IPS-15b (cell line): ENCODE measurements around the gene PSMB11.
A peak's percentile ranks its signal among the peaks of the same experiment; 100 is the strongest.

Experiments
- H3K27me3 ChIP-seq: one replicate; pipeline ENCODE4 v1.6.1; 2013; ENCODE audit warnings: low read length; ENCODE audit not compliant: control insufficient read depth, insufficient read depth
- H3K36me3 ChIP-seq: one replicate; pipeline ENCODE4 v1.6.1; 2013; ENCODE audit warnings: low read length; ENCODE audit not compliant: control insufficient read depth, insufficient read depth
- H3K4me1 ChIP-seq: one replicate; pipeline ENCODE4 v1.6.1; 2013; ENCODE audit warnings: mild to moderate bottlenecking, low read length; ENCODE audit not compliant: control insufficient read depth, insufficient read depth
- H3K4me3 ChIP-seq: one replicate; pipeline ENCODE4 v1.5.1; 2013; ENCODE audit warnings: low read depth, low read length
- H3K9ac ChIP-seq: one replicate; pipeline ENCODE4 v1.6.1; 2013; ENCODE audit warnings: low read depth, mild to moderate bottlenecking, low read length
- H3K9me3 ChIP-seq: one replicate; pipeline ENCODE4 v1.6.1; 2013; ENCODE audit warnings: mild to moderate bottlenecking, low read length; ENCODE audit not compliant: control insufficient read depth, insufficient read depth

Gene PSMB11

GRCh38 chr14:23070262-23071129 is 28.5 kb downstream of the PSMB11 start:
- Histone ChIP-seq H3K4me3 (peak overlapping the region; percentile 88), H3K36me3 (peaks cover 33% of the 10 kb centered on the region), H3K9me3 (no peaks in the 10 kb centered on the region)

GRCh38 chr14:23071244-23071920 is 29.4 kb downstream of the PSMB11 start:
- H3K4me1 ChIP-seq: peaks cover 15% of the 10 kb centered on the region
- peak overlapping the region; percentile 86 for H3K9ac ChIP-seq
- peaks cover 31% of the 10 kb centered on the region for H3K36me3 ChIP-seq
- no peaks in the 10 kb centered on the region for H3K9me3 ChIP-seq
- H3K4me3 ChIP-seq: peak overlapping the region; percentile 88
- no peaks in the 10 kb centered on the region for H3K27me3 ChIP-seq

More at GRCh38 chr14:23070262-23071129, 28.5 kb downstream of the PSMB11 start:
- H3K4me1 ChIP-seq: peaks cover 15% of the 10 kb centered on the region
- H3K9ac ChIP-seq: peak overlapping the region; percentile 86
- no peaks in the 10 kb centered on the region for H3K27me3 ChIP-seq

- no peaks in the 10 kb centered on the region for H3K27me3 ChIP-seq
- no peak overlapping the region for H3K9ac ChIP-seq
- H3K36me3 ChIP-seq: peaks cover 32% of the 10 kb centered on the region
- H3K4me1 ChIP-seq: peaks cover 15% of the 10 kb centered on the region
- peak overlapping the region; percentile 88 for H3K4me3 ChIP-seq
- no peaks in the 10 kb centered on the region for H3K9me3 ChIP-seq
These were observed 30.0 kb downstream of the PSMB11 start for GRCh38 chr14:23071921-23072539.

GRCh38 chr14:23074906-23075305 is 32.9 kb downstream of the PSMB11 start:
- Histone ChIP-seq H3K9me3 (no peaks in the 10 kb centered on the region), H3K27me3 (no peaks in the 10 kb centered on the region), H3K4me3 (no peak overlapping the region), H3K36me3 (peaks cover 26% of the 10 kb centered on the region), H3K9ac (no peak overlapping the region), H3K4me1 (peaks cover 15% of the 10 kb centered on the region)

- peaks cover 35% of the 10 kb centered on the region for H3K36me3 ChIP-seq
- no peaks in the 10 kb centered on the region for H3K27me3 ChIP-seq
- H3K4me3 ChIP-seq: no peak overlapping the region
- no peak overlapping the region for H3K9ac ChIP-seq
- H3K9me3 ChIP-seq: no peaks in the 10 kb centered on the region
- H3K4me1 ChIP-seq: peaks cover 8% of the 10 kb centered on the region
These were observed 34.9 kb downstream of the PSMB11 start for GRCh38 chr14:23076785-23077408.

GRCh38 chr14:23077962-23078361 is 36.0 kb downstream of the PSMB11 start:
- no peaks in the 10 kb centered on the region for H3K27me3 ChIP-seq
- peaks cover 35% of the 10 kb centered on the region for H3K36me3 ChIP-seq
- H3K4me3 ChIP-seq: no peak overlapping the region
- H3K9me3 ChIP-seq: no peaks in the 10 kb centered on the region
- no peak overlapping the region for H3K9ac ChIP-seq
- no peaks in the 10 kb centered on the region for H3K4me1 ChIP-seq

- H3K27me3 ChIP-seq: no peaks in the 10 kb centered on the region
- H3K9me3 ChIP-seq: no peaks in the 10 kb centered on the region
- H3K4me3 ChIP-seq: no peak overlapping the region
- no peaks in the 10 kb centered on the region for H3K4me1 ChIP-seq
- no peak overlapping the region for H3K9ac ChIP-seq
- peaks cover 35% of the 10 kb centered on the region for H3K36me3 ChIP-seq
These were observed 36.7 kb downstream of the PSMB11 start for GRCh38 chr14:23078692-23079116.

- Histone ChIP-seq H3K4me3 (no peak overlapping the region), H3K4me1 (no peaks in the 10 kb centered on the region), H3K27me3 (no peaks in the 10 kb centered on the region), H3K36me3 (peaks cover 37% of the 10 kb centered on the region), H3K9me3 (no peaks in the 10 kb centered on the region), H3K9ac (no peak overlapping the region)
These were observed 37.7 kb downstream of the PSMB11 start for GRCh38 chr14:23079716-23080115.

GRCh38 chr14:23080474-23080873 is 38.5 kb downstream of the PSMB11 start:
- Histone ChIP-seq H3K36me3 (peaks cover 32% of the 10 kb centered on the region), H3K4me3 (no peak overlapping the region), H3K27me3 (no peaks in the 10 kb centered on the region), H3K9me3 (no peaks in the 10 kb centered on the region), H3K9ac (no peak overlapping the region), H3K4me1 (no peaks in the 10 kb centered on the region)

GRCh38 chr14:23085458-23085857 is 43.4 kb downstream of the PSMB11 start:
- Histone ChIP-seq H3K36me3 (peaks cover 19% of the 10 kb centered on the region), H3K4me1 (no peaks in the 10 kb centered on the region), H3K27me3 (no peaks in the 10 kb centered on the region), H3K4me3 (no peak overlapping the region), H3K9me3 (no peaks in the 10 kb centered on the region), H3K9ac (no peak overlapping the region)

GRCh38 chr14:23086565-23086964 is 44.6 kb downstream of the PSMB11 start:
- H3K36me3 ChIP-seq: peaks cover 22% of the 10 kb centered on the region
- no peaks in the 10 kb centered on the region for H3K27me3 ChIP-seq
- no peaks in the 10 kb centered on the region for H3K4me1 ChIP-seq
- H3K9me3 ChIP-seq: no peaks in the 10 kb centered on the region
- no peak overlapping the region for H3K9ac ChIP-seq
- no peak overlapping the region for H3K4me3 ChIP-seq
